OCI-LY7 (cell line): ENCODE results near the gene RPS19BP1. TPM values are rescaled to one million over a fixed set of nuclear protein-coding genes. Genes with fewer than 3 reads are reported as not detected.

Experiments used
- BruUV-seq: library from RNA; stranded (reverse); fragments of 400-500 nt; replicated peaks from 2 replicates; lab custom pipeline; 2021; lab: Mats Ljungman, UMichigan
- CTCF ChIA-PET: fragments of 300-600 bp; sonication (Branson Sonifier 250); formaldehyde crosslinking; loops from one replicate; lab custom pipeline; 2022; ENCODE audit warnings: antibody characterized with exemption; ENCODE audit not compliant: unreplicated experiment; lab: Charles Lee
- POLR2A ChIA-PET: fragments of 300-600 bp; sonication (Branson Sonifier 250); formaldehyde crosslinking; loops from one replicate; lab custom pipeline; 2022; ENCODE audit warnings: antibody characterized with exemption; lab: Charles Lee
- DNase-seq: peaks from one replicate; pipeline ENCODE4 v3.0.0-alpha.2; 2015; ENCODE audit warnings: low spot score
- H2AFZ ChIP-seq: fragments of 200-600 bp; sonication (generic), shearing (Covaris generic); 2 replicates; pipeline ENCODE4 v1.6.1; 2014; ENCODE audit warnings: mild to moderate bottlenecking, antibody characterized with exemption, low read length, moderate library complexity
- H3K27ac ChIP-seq: fragments of 200-600 bp; sonication (generic); 2 replicates; pipeline ENCODE4 v1.5.1; 2014; ENCODE audit warnings: mixed run types, low read depth, mild to moderate bottlenecking, moderate library complexity, low read length, inconsistent platforms; ENCODE audit not compliant: poor library complexity, severe bottlenecking
- H3K36me3 ChIP-seq: fragments of 200-600 bp; sonication (generic); 2 replicates; pipeline ENCODE4 v1.6.1; 2014; ENCODE audit warnings: mild to moderate bottlenecking, antibody characterized with exemption, low read length, moderate library complexity, mixed read lengths; ENCODE audit not compliant: insufficient read depth
- H3K4me1 ChIP-seq: fragments of 200-600 bp; sonication (generic); 2 replicates; pipeline ENCODE4 v1.5.1; 2014; ENCODE audit warnings: mild to moderate bottlenecking, low read length; ENCODE audit not compliant: insufficient read depth, poor library complexity, severe bottlenecking
- H3K4me2 ChIP-seq: fragments of 200-600 bp; sonication (generic); 2 replicates; pipeline ENCODE4 v1.6.1; 2014; ENCODE audit warnings: mild to moderate bottlenecking, low read length
- H3K4me3 ChIP-seq: fragments of 200-600 bp; sonication (generic); 2 replicates; pipeline ENCODE4 v1.5.1; 2014; ENCODE audit warnings: mild to moderate bottlenecking, low read depth, low read length; ENCODE audit not compliant: poor library complexity, severe bottlenecking
- H3K79me2 ChIP-seq: fragments of 200-600 bp; sonication (generic); 2 replicates; pipeline ENCODE4 v1.6.1; 2016; ENCODE audit warnings: low read depth, mild to moderate bottlenecking, low read length, moderate library complexity, mixed read lengths; ENCODE audit not compliant: insufficient read depth
- H3K9me2 ChIP-seq: fragments of 200-600 bp; sonication (generic); 2 replicates; pipeline ENCODE4 v1.6.1; 2016; ENCODE audit warnings: mild to moderate bottlenecking, low read length, mixed read lengths; ENCODE audit not compliant: insufficient read depth
- H3K9me3 ChIP-seq: fragments of 200-600 bp; sonication (generic); 2 replicates; pipeline ENCODE4 v1.6.1; 2014; ENCODE audit warnings: mild to moderate bottlenecking, mixed run types, low read length, mixed read lengths
- H4K20me1 ChIP-seq: fragments of 200-600 bp; sonication (generic); 2 replicates; pipeline ENCODE4 v1.6.1; 2014; ENCODE audit warnings: mild to moderate bottlenecking, antibody characterized with exemption, low read length, moderate library complexity, mixed read lengths; ENCODE audit not compliant: insufficient read depth
- EZH2phosphoT487 ChIP-seq: fragments of 200-600 bp; sonication (generic); IDR thresholded peaks from 2 replicates; pipeline ENCODE4 v1.6.1; 2018; ENCODE audit warnings: low read depth, borderline replicate concordance, mild to moderate bottlenecking, mixed run types, antibody characterized with exemption, low read length, moderate library complexity, mixed read lengths
- intact Hi-C: fragments of 100-400 bp; cut with micrococcal nuclease; formaldehyde crosslinking; loops from one replicate; pipeline ENCODE4 v1.10.0; 2022; ENCODE audit not compliant: unreplicated experiment
- total RNA-seq, 2 experiments: library from RNA; depleted of rRNA in 1 of 2; stranded (reverse); fragments of >200 nt in 1 of 2; shearing (Covaris generic) in 1 of 2; gene quantifications; 2 replicates each; pipeline ENCODE4 v1.2.3, GENCODE V29; 2014 to 2022
- TF ChIP-seq, protein P1 (sequence below): fragments of 200-600 bp; sonication (generic); conservative IDR thresholded peaks from 2 replicates; pipeline ENCODE4 v1.5.1; 2014; ENCODE audit warnings: mild to moderate bottlenecking, antibody characterized with exemption, low read length, moderate library complexity, mixed read lengths

The RPS19BP1 gene
- total RNA-seq, 2 experiments from 2014 or later = 88.1 to 148 TPM

DNA sequence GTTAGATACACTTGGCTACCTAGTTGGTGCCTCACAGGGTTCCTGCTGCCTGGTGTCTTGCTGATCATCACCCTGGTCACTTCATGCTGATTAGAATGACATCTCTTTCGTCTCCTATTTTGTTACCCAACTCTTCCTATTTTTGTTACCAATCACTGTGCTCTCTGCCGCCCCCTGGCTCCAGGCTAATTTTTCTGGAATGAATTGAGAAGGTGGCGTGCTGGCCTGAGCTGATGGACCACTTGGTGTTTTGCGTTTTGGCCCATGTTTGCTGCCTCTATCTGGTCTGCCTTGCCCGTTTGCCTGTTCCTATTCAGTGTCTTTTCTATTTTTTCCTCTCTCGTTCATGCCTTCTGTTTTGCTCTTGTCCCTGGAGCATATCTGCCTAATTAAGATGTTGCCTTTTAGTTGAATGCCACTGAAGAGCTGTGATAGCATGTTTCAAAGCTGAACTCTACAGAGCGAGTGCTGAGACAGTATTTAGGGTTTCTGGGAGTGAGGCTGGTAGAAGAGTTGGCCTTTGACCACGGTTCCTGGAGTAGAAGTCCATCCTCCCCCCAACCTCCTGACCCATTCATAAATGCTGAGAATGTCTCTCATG, 18.1 kb downstream of the RPS19BP1 start:
- intact Hi-C loops = loop anchor here (5.0 kb wide), 1 partner anchor 172 kb away; no protein-coding TSS in a partner anchor
- ChIA-PET POLR2A (interaction anchor here (0.6 to 1.5 kb wide), 2 partner anchors 10 to 72 kb away, joined by 3 to 6 read pairs; no protein-coding TSS in a partner anchor), CTCF (interaction anchor here (0.7 kb wide), 1 partner anchor 12 kb away, joined by 5 read pairs; the partner anchor contains the start of gene MIEF1)
- Histone ChIP-seq H3K79me2 (peaks cover 56% of the 10 kb centered on the region; the same call in 1 of the 2 replicates), H3K4me3 (no peak overlapping the region), H3K9me3 (no peaks in the 10 kb centered on the region), H3K4me1 (peaks cover 39% of the 10 kb centered on the region), H3K27ac (no peak overlapping the region), H2AFZ (no peak overlapping the region), H3K36me3 (peaks cover 91% of the 10 kb centered on the region), H3K9me2 (no peaks in the 10 kb centered on the region), H4K20me1 (no peaks in the 10 kb centered on the region; the same call in 1 of the 2 replicates), H3K4me2 (no peak overlapping the region)
- no peak for TF ChIP-seq EZH2phosphoT487
- TF ChIP-seq, protein P1, sequence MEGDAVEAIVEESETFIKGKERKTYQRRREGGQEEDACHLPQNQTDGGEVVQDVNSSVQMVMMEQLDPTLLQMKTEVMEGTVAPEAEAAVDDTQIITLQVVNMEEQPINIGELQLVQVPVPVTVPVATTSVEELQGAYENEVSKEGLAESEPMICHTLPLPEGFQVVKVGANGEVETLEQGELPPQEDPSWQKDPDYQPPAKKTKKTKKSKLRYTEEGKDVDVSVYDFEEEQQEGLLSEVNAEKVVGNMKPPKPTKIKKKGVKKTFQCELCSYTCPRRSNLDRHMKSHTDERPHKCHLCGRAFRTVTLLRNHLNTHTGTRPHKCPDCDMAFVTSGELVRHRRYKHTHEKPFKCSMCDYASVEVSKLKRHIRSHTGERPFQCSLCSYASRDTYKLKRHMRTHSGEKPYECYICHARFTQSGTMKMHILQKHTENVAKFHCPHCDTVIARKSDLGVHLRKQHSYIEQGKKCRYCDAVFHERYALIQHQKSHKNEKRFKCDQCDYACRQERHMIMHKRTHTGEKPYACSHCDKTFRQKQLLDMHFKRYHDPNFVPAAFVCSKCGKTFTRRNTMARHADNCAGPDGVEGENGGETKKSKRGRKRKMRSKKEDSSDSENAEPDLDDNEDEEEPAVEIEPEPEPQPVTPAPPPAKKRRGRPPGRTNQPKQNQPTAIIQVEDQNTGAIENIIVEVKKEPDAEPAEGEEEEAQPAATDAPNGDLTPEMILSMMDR = peak; percentile 91
- BruUV-seq = TSS peak; percentile 29
- peak; percentile 40 for DNase-seq

DNA sequence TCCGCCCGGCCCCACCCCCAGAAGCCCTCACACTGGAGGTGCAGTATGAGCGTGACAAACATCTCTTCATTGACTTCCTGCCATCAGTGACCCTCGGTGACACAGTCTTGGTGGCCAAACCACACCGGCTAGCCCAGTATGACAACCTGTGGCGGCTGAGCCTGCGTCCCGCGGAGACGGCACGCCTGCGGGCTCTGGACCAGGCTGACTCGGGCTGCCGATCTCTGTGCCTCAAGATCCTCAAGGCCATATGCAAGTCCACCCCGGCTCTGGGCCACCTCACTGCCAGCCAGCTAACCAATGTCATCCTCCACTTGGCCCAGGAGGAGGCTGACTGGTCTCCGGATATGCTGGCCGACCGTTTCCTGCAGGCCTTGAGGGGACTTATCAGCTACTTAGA, 18.8 kb downstream of the RPS19BP1 start:
- Histone ChIP-seq H3K4me2 (no peak overlapping the region), H2AFZ (no peak overlapping the region), H3K4me1 (peaks cover 33% of the 10 kb centered on the region), H4K20me1 (no peaks in the 10 kb centered on the region; the same call in 1 of the 2 replicates), H3K9me2 (no peaks in the 10 kb centered on the region), H3K36me3 (peaks cover 98% of the 10 kb centered on the region), H3K79me2 (peaks cover 52% of the 10 kb centered on the region; the same call in 1 of the 2 replicates), H3K9me3 (no peaks in the 10 kb centered on the region), H3K4me3 (no peak overlapping the region), H3K27ac (no peak overlapping the region)
- no TSS peak for BruUV-seq
- POLR2A ChIA-PET = no interaction called here
- intact Hi-C loops = loop anchor here (5.0 kb wide), 1 partner anchor 171 kb away; no protein-coding TSS in a partner anchor
- TF ChIP-seq EZH2phosphoT487 = no peak
- TF ChIP-seq, protein P1 = no peak
- DNase-seq = no peak
- CTCF ChIA-PET = no interaction called here

DNA sequence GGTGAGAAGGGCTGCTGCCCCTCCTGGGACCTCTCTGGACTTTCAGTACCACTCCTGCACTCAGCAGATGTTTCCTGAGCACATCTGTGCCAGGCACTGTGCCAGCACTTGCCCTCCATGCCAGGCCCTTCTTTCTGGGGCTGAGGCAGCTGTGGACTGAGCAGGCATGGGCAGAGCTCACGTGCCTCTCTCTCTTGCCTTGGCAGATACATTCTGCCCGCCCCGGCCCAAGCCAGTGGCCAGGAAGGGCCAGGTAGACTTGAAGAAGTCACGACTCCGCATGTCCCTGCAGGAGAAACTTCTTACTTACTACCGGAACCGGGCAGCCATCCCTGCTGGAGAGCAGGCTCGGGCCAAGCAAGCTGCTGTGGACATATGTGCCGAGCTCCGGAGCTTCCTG, 20.5 kb downstream of the RPS19BP1 start:
- peaks cover 100% of the 10 kb centered on the region for H3K36me3 ChIP-seq
- ChIA-PET POLR2A (no interaction called here), CTCF (no interaction called here)
- TF ChIP-seq EZH2phosphoT487 = no peak
- TF ChIP-seq, protein P1 = no peak
- H4K20me1 ChIP-seq = no peaks in the 10 kb centered on the region; the same call in 1 of the 2 replicates
- no peak overlapping the region for H3K4me3 ChIP-seq
- no peak overlapping the region for H2AFZ ChIP-seq
- peaks cover 44% of the 10 kb centered on the region; the same call in 1 of the 2 replicates for H3K79me2 ChIP-seq
- peaks cover 22% of the 10 kb centered on the region for H3K4me1 ChIP-seq
- no peaks in the 10 kb centered on the region for H3K9me2 ChIP-seq
- intact Hi-C loops = loop anchor here (5.0 kb wide), 1 partner anchor 170 kb away; no protein-coding TSS in a partner anchor
- H3K4me2 ChIP-seq = no peak overlapping the region
- no TSS peak for BruUV-seq
- H3K9me3 ChIP-seq = no peaks in the 10 kb centered on the region
- no peak overlapping the region for H3K27ac ChIP-seq
- no peak for DNase-seq
